ENCODE data around the gene SYTL3. TPM values are rescaled to one million over a fixed set of nuclear protein-coding genes. Genes with fewer than 3 reads are reported as not detected.

SYTL3 gene
- total RNA-seq, 6 experiments from 2014 or later, result 3.1 to 5.7 (median 3.9) TPM

DNA sequence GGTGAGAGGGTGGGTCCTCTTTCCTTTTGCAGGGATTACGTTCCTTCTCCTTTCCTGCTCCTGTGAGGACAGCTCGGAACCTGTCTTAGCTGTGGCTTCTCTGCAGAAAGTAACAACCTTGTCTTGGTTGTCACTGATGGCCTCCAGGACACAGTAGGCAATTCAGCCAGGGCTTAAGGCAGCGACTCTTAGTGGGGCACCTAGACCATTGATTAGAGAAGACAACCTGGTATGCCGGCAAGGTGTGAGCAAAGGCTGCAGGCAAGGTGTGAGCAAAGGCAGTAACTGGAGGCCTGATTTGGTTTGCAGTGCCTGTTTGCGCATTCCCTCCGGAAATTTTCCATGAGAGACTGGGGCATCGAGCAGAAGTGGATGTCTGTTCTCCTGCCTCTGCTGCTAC, 42.9 kb upstream of the SYTL3 start:
- no peak for DNase-seq
- Mint-ChIP-seq H3K27me3 (ENCODE audit: insufficient read depth) (no peaks in the 10 kb centered on the region; the same call in 1 of the 2 replicates), H3K4me1 (ENCODE audit: low read depth) (0 out of 2 replicates have a peak, but pooled peaks cover 8% of the 10 kb centered on the region), H3K27ac (peak overlapping the region; percentile 18; the same call in 1 of the 2 replicates), H3K36me3 (ENCODE audit: low read depth) (peaks cover 20% of the 10 kb centered on the region), H3K9me3 (no peaks in the 10 kb centered on the region), H3K4me3 (no peak overlapping the region)
- TF ChIP-seq, protein P1, sequence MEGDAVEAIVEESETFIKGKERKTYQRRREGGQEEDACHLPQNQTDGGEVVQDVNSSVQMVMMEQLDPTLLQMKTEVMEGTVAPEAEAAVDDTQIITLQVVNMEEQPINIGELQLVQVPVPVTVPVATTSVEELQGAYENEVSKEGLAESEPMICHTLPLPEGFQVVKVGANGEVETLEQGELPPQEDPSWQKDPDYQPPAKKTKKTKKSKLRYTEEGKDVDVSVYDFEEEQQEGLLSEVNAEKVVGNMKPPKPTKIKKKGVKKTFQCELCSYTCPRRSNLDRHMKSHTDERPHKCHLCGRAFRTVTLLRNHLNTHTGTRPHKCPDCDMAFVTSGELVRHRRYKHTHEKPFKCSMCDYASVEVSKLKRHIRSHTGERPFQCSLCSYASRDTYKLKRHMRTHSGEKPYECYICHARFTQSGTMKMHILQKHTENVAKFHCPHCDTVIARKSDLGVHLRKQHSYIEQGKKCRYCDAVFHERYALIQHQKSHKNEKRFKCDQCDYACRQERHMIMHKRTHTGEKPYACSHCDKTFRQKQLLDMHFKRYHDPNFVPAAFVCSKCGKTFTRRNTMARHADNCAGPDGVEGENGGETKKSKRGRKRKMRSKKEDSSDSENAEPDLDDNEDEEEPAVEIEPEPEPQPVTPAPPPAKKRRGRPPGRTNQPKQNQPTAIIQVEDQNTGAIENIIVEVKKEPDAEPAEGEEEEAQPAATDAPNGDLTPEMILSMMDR (IDR thresholded peaks at IDR 0.05), result no peak

DNA sequence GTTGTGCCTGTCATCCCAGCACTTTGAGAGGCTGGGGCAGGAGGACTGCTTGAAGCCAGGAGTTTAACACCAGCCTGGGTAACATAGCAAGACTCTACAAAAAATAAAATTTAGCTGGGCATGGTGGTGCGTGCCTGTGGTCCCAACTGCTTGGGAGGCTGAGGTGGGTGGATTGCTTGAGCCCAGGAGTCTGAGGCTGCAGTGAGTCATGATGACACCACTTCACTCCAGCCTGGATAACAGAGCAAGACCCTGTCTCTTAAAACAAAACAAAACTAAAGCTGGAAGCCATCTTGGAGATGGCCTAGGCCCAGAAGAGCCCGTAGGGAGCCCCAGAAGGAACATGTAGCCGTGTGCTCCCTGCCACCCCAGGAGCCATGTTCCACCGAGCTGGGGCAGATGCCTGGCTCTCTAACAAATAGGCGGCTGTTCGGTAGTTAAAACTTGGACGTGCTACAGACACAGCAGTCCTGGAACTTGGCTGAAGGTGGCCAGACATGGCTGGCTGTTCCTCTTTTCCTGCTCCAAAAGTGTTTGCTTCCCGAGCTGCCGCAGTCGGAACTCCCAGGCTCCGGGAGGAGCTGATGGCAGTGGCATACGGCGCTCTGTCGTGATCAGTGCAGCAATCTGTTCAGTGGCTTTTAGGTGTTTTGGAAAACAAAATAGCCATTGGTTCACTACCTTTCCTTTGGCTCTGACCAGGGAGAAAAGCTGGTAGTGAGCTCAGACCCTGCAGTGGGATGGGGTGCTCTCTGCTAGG, 42.3 kb upstream of the SYTL3 start:
- Mint-ChIP-seq H3K36me3 (ENCODE audit: low read depth) (peaks cover 20% of the 10 kb centered on the region), H3K4me1 (ENCODE audit: low read depth) (0 out of 2 replicates have a peak, but pooled peaks cover 8% of the 10 kb centered on the region), H3K27ac (no peak overlapping the region), H3K9me3 (no peaks in the 10 kb centered on the region), H3K4me3 (no peak overlapping the region), H3K27me3 (ENCODE audit: insufficient read depth) (no peaks in the 10 kb centered on the region)
- TF ChIP-seq, protein P1 (IDR thresholded peaks at IDR 0.05), result no peak
- no peak for DNase-seq

DNA sequence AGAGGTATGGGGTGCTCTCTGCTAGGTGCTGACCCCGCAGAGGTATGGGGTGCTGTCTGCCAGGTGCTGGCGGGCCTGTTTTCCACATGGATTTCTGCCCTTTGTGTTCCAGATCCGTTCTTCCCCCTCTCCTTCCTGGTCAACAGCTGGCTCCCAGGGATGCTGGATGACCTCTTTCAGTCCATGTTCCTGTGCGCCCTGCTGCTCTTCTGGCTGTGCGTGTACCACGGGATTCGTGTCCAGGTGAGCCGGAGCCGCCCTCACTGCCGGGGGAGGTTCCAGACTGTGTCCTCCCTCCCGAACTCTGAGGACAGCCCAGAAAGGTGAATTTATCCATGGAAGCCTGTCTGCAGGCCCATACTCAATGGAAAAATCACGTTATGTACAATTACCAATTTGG, 41.6 kb upstream of the SYTL3 start:
- TF ChIP-seq, protein P1 (IDR thresholded peaks at IDR 0.05), result no peak
- no peaks in the 10 kb centered on the region for H3K27me3 Mint-ChIP-seq (ENCODE audit: insufficient read depth)
- H3K36me3 Mint-ChIP-seq (ENCODE audit: low read depth), result peaks cover 25% of the 10 kb centered on the region
- no peak overlapping the region for H3K4me3 Mint-ChIP-seq
- no peak for DNase-seq
- no peak overlapping the region for H3K27ac Mint-ChIP-seq
- H3K4me1 Mint-ChIP-seq (ENCODE audit: low read depth), result 0 out of 2 replicates have a peak, but pooled peaks cover 8% of the 10 kb centered on the region
- H3K9me3 Mint-ChIP-seq, result no peaks in the 10 kb centered on the region

DNA sequence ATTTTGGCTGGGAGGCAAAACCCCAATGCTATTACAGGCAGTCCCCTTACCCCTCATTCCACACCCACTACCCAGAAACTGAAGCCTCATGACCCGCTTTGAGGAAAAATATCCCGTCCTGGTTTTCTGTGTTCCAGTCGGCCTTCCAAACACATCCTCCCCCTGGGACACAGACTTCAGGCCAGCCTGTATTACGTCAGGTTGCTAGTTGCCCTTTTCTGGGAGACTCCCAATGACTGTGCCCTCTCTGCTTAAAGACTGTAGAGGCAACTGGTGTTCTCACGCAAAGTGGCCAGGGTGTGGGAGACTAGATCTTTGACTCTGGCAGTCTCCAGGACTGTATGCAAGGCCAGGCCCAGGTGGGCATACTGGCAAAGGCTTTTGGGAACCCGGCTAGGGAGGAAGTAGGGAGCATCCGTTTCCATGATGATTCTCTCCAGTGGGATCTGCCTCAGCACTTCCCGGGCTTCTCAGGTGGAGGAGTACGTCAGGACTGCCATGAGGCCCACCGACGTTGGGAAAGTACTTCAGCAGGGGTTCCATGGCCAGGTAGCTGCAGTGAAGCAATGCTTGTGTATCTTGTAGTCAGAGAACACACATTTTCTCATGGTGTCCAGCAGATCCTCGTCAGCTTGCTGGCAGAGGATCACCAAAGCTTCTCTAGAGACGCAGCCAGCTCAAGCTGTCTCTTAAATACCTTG, 40.2 kb upstream of the SYTL3 start:
- no peak overlapping the region for H3K27ac Mint-ChIP-seq
- TF ChIP-seq, protein P1 (IDR thresholded peaks at IDR 0.05), result no peak
- 0 out of 2 replicates have a peak, but pooled peaks cover 8% of the 10 kb centered on the region for H3K4me1 Mint-ChIP-seq (ENCODE audit: low read depth)
- no peak overlapping the region for H3K4me3 Mint-ChIP-seq
- H3K9me3 Mint-ChIP-seq, result peaks cover 2% of the 10 kb centered on the region; the same call in 1 of the 2 replicates
- H3K36me3 Mint-ChIP-seq (ENCODE audit: low read depth), result peaks cover 32% of the 10 kb centered on the region
- no peaks in the 10 kb centered on the region for H3K27me3 Mint-ChIP-seq (ENCODE audit: insufficient read depth)
- DNase-seq, result no peak

DNA sequence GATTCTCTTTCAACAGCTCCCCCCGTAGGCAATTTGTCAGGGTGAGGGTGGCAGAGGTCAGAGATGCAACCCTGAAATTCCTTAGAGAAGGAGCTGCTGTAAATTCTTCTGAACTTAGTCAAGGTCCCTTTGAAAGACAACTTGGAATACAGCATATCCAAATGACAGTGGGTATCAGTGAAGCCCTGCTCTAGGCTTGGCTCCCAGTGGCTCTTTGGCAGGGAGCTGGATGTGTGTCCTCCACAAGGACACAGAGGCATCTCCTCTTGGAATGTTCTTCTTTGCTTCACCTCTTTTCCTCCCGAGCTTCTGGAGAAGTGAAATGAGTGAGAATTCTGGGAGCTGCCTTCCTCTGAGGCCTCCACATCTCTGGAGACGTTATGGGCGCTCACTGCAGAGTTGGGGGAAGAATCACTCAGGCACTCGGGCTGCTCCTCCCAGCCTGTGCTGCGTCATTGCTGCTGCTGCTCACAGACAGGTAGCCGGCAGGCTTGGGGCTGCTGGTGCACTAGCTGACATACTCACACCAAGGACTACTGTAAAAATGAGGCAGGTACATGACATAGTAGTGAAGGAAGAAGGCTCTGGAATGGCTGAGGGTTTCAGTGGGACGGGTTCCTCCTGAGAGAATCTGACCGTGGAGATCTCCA, 39.4 kb upstream of the SYTL3 start:
- Mint-ChIP-seq H3K27me3 (ENCODE audit: insufficient read depth) (no peaks in the 10 kb centered on the region), H3K36me3 (ENCODE audit: low read depth) (peaks cover 37% of the 10 kb centered on the region)
- TF ChIP-seq, protein P1 (IDR thresholded peaks at IDR 0.05), result no peak

More for the DNA sequence above, 39.4 kb upstream of the SYTL3 start:
- no peak overlapping the region; the same call in 1 of the 2 replicates for H3K4me3 Mint-ChIP-seq
- DNase-seq, result no peak
- H3K4me1 Mint-ChIP-seq (ENCODE audit: low read depth), result 0 out of 2 replicates have a peak, but pooled peaks cover 8% of the 10 kb centered on the region
- no peak overlapping the region for H3K27ac Mint-ChIP-seq
- H3K9me3 Mint-ChIP-seq, result peaks cover 9% of the 10 kb centered on the region; the same call in 1 of the 2 replicates

Data from HFFc6 (cell line).